ENCODE measurements around the gene RMDN2.

- TF ChIP-seq CTCF (IDR thresholded peaks at IDR 0.05) (no peak), POLR2AphosphoS5 (IDR thresholded peaks at IDR 0.05; ENCODE audit: low read depth, low read length) (no peak), REST (IDR thresholded peaks at IDR 0.05; ENCODE audit: insufficient read depth in 1 of 2, low read depth in 2 of 2, low read length in 1 of 2) (no peak)
Observed at GRCh38 chr2:37887286-37887685, 37.8 kb upstream of the RMDN2 start.
